Superior temporal gyrus (tissue), 1 donor: ENCODE data around the gene EPO.
A peak's percentile ranks its signal among the peaks of the same experiment; 100 is the strongest.
"Not testable (repeated sequence)": the region's sequence is repeated elsewhere in the genome, so short reads cannot be mapped to it uniquely, and the experiment has no call there.

Source experiments
- DNase-seq: peaks from one replicate; pipeline ENCODE4 v3.0.0-alpha.2; 2016; ENCODE audit errors: extremely low spot score

EPO gene

GRCh38 chr7:100735730-100736129 lies 15.5 kb downstream of the EPO start:
- no peak for DNase-seq

- DNase-seq, result no peak
These were observed 16.4 kb downstream of the EPO start for GRCh38 chr7:100736671-100737070.

GRCh38 chr7:100739934-100740333 lies 19.7 kb downstream of the EPO start:
- DNase-seq, result no peak

GRCh38 chr7:100744605-100745004 lies 24.3 kb downstream of the EPO start:
- DNase-seq, result no peak

GRCh38 chr7:100745184-100745583 lies 24.9 kb downstream of the EPO start:
- DNase-seq, result peak; percentile 9

- no peak for DNase-seq
These were observed 32.7 kb downstream of the EPO start for GRCh38 chr7:100752994-100753393.

- DNase-seq, result no peak
These were observed 33.5 kb downstream of the EPO start for GRCh38 chr7:100753750-100754149.

- no peak for DNase-seq
These were observed 39.3 kb downstream of the EPO start for GRCh38 chr7:100759357-100760171.

- DNase-seq, result not testable (repeated sequence)
These were observed 42.6 kb downstream of the EPO start for GRCh38 chr7:100762841-100763240.

GRCh38 chr7:100763556-100764140 lies 43.4 kb downstream of the EPO start:
- DNase-seq, result no peak

GRCh38 chr7:100764841-100765240 lies 44.6 kb downstream of the EPO start:
- no peak for DNase-seq

GRCh38 chr7:100765250-100765649 lies 45.0 kb downstream of the EPO start:
- no peak for DNase-seq

GRCh38 chr7:100768784-100769183 lies 48.5 kb downstream of the EPO start:
- no peak for DNase-seq
